Fibroblast of the aortic adventitia (primary cell): ENCODE data around the gene PAFAH1B2. TPM values are rescaled to one million over a fixed set of nuclear protein-coding genes. Genes with fewer than 3 reads are reported as not detected.
A peak's percentile ranks its signal among the peaks of the same experiment; 100 is the strongest.
"Not testable (repeated sequence)": the region's sequence is repeated elsewhere in the genome, so short reads cannot be mapped to it uniquely, and the experiment has no call there.

ENCODE experiments used
- DNase-seq: peaks from one replicate; pipeline ENCODE4 v3.0.0-alpha.2; 2010; ENCODE audit warnings: low read depth
- H3K4me3 ChIP-seq: 2 replicates; pipeline ENCODE4 v1.5.1; 2011; ENCODE audit warnings: low read depth, mild to moderate bottlenecking, control low read depth, low read length, moderate library complexity
- total RNA-seq: library from RNA; depleted of rRNA; stranded (reverse); fragments of >200 nt; gene quantifications from 2 replicates; pipeline ENCODE4 v1.2.3, GENCODE V29; 2012; ENCODE audit warnings: low replicate concordance
- TF ChIP-seq, protein P1 (sequence below): IDR thresholded peaks from 2 replicates; pipeline ENCODE4 v1.5.1; 2011; ENCODE audit warnings: mild to moderate bottlenecking, low read length, control low read depth, inconsistent platforms; ENCODE audit not compliant: insufficient read depth

Gene PAFAH1B2
- total RNA-seq, 1 donor = 161 TPM

DNA sequence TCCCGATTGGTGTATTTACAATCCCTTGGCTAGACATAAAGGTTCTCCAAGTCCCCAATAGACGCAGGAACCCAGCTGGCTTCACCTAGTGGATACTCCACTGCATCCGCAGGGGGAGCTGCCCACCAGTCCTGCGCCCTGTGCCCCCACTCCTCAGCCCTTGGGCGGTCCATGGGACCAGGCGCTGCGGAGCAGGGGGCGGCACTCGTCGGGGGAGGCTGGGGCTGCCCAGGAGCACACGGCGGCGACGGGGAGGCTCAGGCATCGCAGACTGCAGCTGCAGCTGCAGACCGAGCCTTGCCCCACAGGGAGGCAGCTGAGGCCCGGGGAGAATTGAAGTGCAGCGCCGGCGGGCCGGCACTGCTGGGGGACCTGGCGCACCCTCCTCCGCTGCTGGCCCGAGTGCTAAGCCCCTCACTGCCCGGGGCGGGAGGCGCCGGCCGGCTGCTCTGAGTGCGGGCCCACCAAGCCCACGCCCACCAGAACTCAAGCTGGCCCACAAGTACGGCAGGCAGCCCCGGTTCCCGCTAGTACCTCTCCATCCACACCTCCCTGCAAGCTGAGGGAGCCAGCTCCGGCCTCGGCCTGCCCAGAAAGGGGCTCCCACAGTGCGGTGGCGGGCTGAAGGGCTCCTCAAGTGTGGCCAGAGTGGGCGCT, 33.7 kb upstream of the PAFAH1B2 start:
- no peak overlapping the region for H3K4me3 ChIP-seq
- TF ChIP-seq, protein P1, sequence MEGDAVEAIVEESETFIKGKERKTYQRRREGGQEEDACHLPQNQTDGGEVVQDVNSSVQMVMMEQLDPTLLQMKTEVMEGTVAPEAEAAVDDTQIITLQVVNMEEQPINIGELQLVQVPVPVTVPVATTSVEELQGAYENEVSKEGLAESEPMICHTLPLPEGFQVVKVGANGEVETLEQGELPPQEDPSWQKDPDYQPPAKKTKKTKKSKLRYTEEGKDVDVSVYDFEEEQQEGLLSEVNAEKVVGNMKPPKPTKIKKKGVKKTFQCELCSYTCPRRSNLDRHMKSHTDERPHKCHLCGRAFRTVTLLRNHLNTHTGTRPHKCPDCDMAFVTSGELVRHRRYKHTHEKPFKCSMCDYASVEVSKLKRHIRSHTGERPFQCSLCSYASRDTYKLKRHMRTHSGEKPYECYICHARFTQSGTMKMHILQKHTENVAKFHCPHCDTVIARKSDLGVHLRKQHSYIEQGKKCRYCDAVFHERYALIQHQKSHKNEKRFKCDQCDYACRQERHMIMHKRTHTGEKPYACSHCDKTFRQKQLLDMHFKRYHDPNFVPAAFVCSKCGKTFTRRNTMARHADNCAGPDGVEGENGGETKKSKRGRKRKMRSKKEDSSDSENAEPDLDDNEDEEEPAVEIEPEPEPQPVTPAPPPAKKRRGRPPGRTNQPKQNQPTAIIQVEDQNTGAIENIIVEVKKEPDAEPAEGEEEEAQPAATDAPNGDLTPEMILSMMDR = no peak
- DNase-seq = no peak

DNA sequence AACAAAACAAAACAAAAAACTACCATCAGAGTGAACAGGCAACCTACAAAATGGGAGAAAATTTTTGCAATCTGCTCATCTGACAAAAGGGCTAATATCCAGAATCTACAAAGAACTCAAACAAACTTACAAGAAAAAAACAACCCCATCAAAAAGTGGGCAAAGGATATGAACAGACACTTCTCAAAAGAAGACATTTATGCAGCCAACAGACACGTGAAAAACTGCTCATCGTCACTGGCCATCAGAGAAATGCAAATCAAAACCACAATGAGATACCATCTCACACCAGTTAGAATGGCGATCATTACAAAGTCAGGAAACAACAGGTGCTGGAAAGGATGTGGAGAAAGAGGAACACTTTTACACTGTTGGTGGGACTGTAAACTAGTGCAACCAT, 31.6 kb upstream of the PAFAH1B2 start:
- DNase-seq, H3K4me3 ChIP-seq: not testable (repeated sequence)

DNA sequence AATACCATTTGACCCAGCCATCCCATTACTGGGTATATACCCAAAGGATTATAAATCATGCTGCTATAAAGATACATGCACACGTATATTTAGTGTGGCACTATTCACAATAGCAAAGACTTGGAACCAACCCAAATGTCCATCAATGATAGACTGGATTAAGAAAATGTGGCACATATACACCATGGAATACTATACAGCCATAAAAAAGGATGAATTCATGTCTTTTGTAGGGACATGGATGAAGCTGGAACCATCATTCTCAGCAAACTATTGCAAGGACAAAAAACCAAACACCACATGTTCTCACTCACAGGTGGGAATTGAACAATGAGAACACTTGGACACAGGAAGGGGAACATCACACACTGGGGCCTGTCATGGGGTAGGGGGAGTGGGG, 31.1 kb upstream of the PAFAH1B2 start:
- DNase-seq, H3K4me3 ChIP-seq: not testable (repeated sequence)

DNA sequence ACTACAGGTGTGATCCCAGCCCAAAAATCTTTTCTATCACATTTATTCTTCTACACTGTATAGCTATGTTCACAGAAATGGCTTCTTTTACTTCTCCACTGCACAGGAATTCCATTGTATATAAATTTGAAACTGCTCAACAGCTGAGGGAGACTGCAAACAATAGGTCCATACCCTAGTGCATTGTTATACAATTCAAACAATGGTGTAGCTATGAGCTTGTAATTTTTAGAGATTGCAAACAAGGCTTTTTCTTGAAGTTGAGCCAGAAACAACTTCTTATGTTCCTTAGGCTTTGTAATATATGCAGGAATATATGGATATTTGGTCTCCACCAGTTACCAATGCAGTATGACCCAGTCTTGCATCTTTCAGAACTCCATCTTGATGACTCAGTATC, 26.4 kb upstream of the PAFAH1B2 start:
- no peak overlapping the region for H3K4me3 ChIP-seq
- TF ChIP-seq, protein P1 = no peak
- peak; percentile 37 for DNase-seq

DNA sequence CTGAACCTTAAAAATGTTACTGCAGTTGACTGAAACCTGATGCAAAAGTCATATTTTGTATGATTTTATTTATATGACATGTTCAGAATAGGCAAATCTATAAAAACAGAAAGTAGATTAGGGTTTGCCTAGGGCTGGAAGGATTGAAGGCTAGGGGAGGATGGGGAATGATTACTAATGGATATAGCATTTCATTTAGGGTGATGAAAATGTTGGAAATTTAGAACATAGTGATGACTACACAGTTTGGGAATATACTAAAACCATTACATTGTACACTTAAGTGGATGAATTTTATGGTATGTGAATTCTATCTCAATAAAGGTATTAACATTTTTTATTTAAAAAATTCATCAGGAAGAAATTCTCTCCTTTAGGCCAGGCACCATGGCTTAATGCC, 22.9 kb upstream of the PAFAH1B2 start:
- DNase-seq = peak; percentile 73
- TF ChIP-seq, protein P1 = no peak
- no peak overlapping the region for H3K4me3 ChIP-seq

DNA sequence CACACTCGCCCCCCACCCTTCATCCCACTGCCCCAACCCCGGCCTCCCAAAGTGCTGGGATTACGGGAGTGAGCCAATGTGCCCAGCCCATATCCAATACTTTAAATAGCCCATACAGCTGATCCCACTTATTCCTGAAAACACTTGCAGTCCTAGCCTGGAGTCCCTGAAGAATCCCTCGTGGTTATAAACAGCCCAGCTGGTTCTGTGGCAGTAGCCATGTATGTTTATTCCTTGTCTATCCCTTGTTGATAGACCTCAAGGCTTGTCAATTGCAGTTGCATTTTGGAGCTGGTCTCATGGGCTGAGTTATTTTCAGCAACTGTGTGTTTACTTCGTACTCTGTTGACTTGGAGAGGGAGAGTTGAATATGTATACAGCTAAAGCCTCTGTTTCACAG, 21.5 kb upstream of the PAFAH1B2 start:
- DNase-seq = no peak
- TF ChIP-seq, protein P1 = no peak
- H3K4me3 ChIP-seq = no peak overlapping the region

DNA sequence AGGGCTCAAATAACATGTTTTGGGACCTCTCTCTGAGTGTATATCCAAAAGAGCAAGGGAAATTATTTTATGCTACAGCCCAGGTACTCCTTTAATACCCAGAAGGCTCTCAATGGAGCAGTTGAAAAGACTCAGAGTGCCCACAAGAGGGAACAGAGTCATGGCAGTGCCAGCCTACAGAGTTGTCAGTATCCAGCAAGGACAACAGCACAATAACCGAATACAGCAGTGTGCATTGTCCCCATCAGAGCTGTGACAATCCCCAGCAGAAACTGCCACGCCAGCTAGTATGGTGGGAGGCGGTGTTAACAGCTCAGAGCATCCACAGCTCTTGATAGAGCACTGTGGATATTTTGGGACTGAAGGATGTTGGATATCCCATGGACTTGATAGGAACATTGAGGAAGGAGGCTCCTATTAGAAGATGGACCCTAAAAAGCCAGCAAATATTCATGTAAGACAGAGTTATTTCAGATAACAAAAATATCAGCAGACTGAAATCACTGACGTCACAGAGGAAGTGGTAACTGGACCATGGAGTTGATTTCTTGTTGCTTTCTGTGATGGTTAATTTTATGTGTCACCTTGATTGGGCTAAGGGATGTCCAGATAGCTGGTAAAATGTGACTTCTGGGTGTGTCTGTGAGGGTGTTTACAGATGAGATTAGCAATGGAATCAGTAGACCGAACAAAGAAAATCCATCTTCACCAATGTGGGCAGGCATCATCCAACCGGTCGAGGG, 17.7 kb upstream of the PAFAH1B2 start:
- no peak overlapping the region for H3K4me3 ChIP-seq
- TF ChIP-seq, protein P1 = no peak
- DNase-seq = no peak
